Fibroblast of villous mesenchyme (primary cell): ENCODE results near the gene DLAT. TPM values are rescaled to one million over a fixed set of nuclear protein-coding genes. Genes with fewer than 3 reads are reported as not detected.

Experiments used
- DNase-seq: peaks from one replicate; pipeline ENCODE4 v3.0.0-alpha.2; 2010; ENCODE audit warnings: low read depth
- H3K4me3 ChIP-seq: 2 replicates; pipeline ENCODE4 v1.5.1; 2011; ENCODE audit warnings: low read depth, mild to moderate bottlenecking, low read length
- total RNA-seq: library from RNA; depleted of rRNA; stranded (reverse); fragments of >200 nt; gene quantifications from 2 replicates; pipeline ENCODE4 v1.2.3, GENCODE V29; 2012
- TF ChIP-seq, protein P1 (sequence below): IDR thresholded peaks from 2 replicates; pipeline ENCODE4 v1.5.1; 2012; ENCODE audit warnings: low read depth, mild to moderate bottlenecking, low read length; ENCODE audit not compliant: insufficient read depth

The DLAT gene
- total RNA-seq, 1 donor: 56.6 TPM

- no peak for DNase-seq
- no peak overlapping the region for H3K4me3 ChIP-seq
- TF ChIP-seq, protein P1, sequence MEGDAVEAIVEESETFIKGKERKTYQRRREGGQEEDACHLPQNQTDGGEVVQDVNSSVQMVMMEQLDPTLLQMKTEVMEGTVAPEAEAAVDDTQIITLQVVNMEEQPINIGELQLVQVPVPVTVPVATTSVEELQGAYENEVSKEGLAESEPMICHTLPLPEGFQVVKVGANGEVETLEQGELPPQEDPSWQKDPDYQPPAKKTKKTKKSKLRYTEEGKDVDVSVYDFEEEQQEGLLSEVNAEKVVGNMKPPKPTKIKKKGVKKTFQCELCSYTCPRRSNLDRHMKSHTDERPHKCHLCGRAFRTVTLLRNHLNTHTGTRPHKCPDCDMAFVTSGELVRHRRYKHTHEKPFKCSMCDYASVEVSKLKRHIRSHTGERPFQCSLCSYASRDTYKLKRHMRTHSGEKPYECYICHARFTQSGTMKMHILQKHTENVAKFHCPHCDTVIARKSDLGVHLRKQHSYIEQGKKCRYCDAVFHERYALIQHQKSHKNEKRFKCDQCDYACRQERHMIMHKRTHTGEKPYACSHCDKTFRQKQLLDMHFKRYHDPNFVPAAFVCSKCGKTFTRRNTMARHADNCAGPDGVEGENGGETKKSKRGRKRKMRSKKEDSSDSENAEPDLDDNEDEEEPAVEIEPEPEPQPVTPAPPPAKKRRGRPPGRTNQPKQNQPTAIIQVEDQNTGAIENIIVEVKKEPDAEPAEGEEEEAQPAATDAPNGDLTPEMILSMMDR: no peak
Observed at GRCh38 chr11:111981270-111981669, 43.9 kb upstream of the DLAT start.

- no peak overlapping the region for H3K4me3 ChIP-seq
- DNase-seq: peak; percentile 34
- TF ChIP-seq, protein P1: peak; percentile 67
Observed at GRCh38 chr11:111982019-111982464, 43.2 kb upstream of the DLAT start.

- TF ChIP-seq, protein P1: no peak
- no peak overlapping the region for H3K4me3 ChIP-seq
- DNase-seq: no peak
Observed at GRCh38 chr11:111982541-111983186, 42.5 kb upstream of the DLAT start.

DNA sequence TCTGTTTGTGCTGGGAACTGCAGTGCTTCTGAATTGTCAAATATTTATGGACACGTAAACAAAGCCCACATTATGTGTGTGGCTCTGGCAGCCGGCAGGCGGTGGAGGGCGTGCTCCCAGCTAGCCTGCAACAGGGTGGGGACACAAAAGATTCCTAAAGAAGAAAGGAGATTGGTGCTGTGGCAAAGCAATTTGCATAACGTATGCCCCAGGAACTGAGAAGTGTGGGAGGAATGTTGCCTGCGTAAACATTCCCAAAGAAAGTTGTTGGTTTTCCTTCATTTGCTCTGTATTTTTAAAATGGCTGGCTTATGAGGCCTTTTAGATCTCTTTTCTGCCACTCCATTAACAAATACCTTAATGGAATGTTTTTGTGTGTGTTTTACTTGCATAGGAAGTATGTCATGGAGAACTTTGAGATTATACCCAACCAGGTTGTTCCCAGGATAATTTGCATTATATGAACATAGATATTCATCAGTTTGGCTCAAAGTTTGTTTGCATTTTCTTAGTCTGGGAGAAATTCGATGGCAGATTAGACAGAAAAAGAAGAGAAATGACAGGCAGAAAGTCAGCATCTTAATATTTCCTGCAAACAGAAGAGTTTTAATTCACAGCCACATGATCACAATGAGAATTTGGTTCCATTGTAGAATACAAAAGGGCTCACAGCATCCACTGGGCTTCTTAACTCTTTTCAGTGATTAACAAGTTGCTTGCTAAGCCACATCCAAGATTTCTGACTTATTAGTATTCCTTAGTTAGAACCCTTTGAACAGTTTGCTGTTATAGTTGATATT lies 41.8 kb upstream of the DLAT start:
- H3K4me3 ChIP-seq: no peak overlapping the region
- peak; percentile 92 for DNase-seq
- TF ChIP-seq, protein P1: peak; percentile 32

DNA sequence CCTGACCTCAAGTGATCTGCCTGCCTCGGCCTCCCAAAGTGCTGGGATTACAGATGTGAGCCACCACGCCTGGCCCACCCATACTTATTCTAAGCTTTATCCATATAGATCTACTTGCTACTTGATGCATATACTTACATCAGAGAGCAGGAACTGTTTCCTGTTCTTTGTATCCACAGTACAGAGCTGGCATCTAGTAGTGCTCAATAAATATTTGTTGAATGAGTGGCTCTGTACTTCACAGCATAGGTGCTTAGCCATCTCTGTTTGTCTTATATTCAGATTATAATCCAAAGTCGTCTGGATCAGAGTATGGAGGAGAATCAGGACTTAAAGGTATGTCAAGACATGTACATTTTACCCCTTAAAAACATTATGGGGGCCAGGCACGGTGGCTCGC lies 38.6 kb upstream of the DLAT start:
- DNase-seq: no peak
- TF ChIP-seq, protein P1: no peak
- no peak overlapping the region for H3K4me3 ChIP-seq

DNA sequence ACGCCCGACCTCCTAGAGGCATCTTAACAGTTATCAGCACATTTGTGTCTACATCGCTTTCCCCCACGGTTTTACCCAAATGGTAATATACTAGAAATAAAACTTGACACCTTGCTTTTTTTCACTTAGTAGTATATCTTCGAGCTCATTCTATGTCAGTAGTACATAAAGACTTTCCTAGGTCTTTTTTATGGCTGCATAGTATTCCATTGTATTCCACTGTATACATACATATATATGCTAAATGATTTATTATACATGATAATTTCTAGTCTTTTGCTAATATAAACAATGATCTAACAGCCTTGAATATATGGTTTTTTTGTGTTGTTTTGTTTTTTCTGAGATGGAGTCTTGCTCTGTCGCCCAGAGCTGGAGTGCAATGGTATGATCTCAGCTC lies 34.8 kb upstream of the DLAT start:
- no peak for DNase-seq
- TF ChIP-seq, protein P1: no peak
- H3K4me3 ChIP-seq: no peak overlapping the region
